Lower lobe of right lung (tissue), 2 donors: ENCODE data around the gene LAD1. TPM values are rescaled to one million over a fixed set of nuclear protein-coding genes. Genes with fewer than 3 reads are reported as not detected.

Source experiments
- ATAC-seq, 2 donors: fragments of 200-7000 bp; cut with Tn5 transposase; one replicate each; pipeline ENCODE4 v1.9.1; 2020 to 2022; ENCODE audit warnings: mild to moderate bottlenecking in 2 of 2, moderate library complexity in 2 of 2
- DNase-seq: peaks from one replicate; pipeline ENCODE4 v3.0.0-alpha.2; 2020
- H3K27ac ChIP-seq: fragments of 200-600 bp; one replicate; pipeline ENCODE4 v1.8.0; 2022
- H3K27me3 ChIP-seq: fragments of 200-600 bp; one replicate; pipeline ENCODE4 v1.8.0; 2022; ENCODE audit warnings: low read depth
- H3K36me3 ChIP-seq: fragments of 200-600 bp; one replicate; pipeline ENCODE4 v1.8.0; 2022; ENCODE audit warnings: mild to moderate bottlenecking
- H3K4me1 ChIP-seq: fragments of 200-600 bp; one replicate; pipeline ENCODE4 v1.8.0; 2022
- H3K4me3 ChIP-seq: fragments of 200-600 bp; one replicate; pipeline ENCODE4 v1.8.0; 2022; ENCODE audit warnings: mild to moderate bottlenecking
- H3K9me3 ChIP-seq: fragments of 200-600 bp; one replicate; pipeline ENCODE4 v1.8.0; 2022
- CTCF ChIP-seq: fragments of 200-600 bp; IDR thresholded peaks from one replicate; pipeline ENCODE4 v1.8.0; 2022; ENCODE audit warnings: antibody characterized with exemption, mild to moderate bottlenecking
- intact Hi-C: fragments of 100-400 bp; cut with DNase I; formaldehyde crosslinking; loops from one replicate; pipeline ENCODE4 v1.11.0; 2022
- total RNA-seq: library from RNA; stranded (reverse); fragmentation: NEBNext Ultra II Directional; extraction: Animal tissue kit (Norgen Biotek cat#: 25700); gene quantifications from one replicate; pipeline ENCODE4 v1.2.1, GENCODE V29; 2021
- donor health status: DM: no; HTN: yes; CAD: no; lungs with severe emphysema.

Gene LAD1
- total RNA-seq, 1 donor from 2014 or later = 35.3 TPM

- H3K4me3 ChIP-seq = no peak overlapping the region
- ATAC-seq (no peak), DNase-seq (no peak)
- no peak overlapping the region for H3K27ac ChIP-seq
- no peak for TF ChIP-seq CTCF
- no peaks in the 10 kb centered on the region for H3K36me3 ChIP-seq
- intact Hi-C loops = no loop called here
- no peaks in the 10 kb centered on the region for H3K27me3 ChIP-seq
- peaks cover 14% of the 10 kb centered on the region for H3K4me1 ChIP-seq
- no peaks in the 10 kb centered on the region for H3K9me3 ChIP-seq
Observed at GRCh38 chr1:201408834-201409200, 9.7 kb upstream of the LAD1 start.

GRCh38 chr1:201408176-201408833 lies 9.2 kb upstream of the LAD1 start:
- ATAC-seq (peak; percentile 76 to 78), DNase-seq (peak; percentile 88)
- TF ChIP-seq CTCF = peak; percentile 93
- no peaks in the 10 kb centered on the region for H3K27me3 ChIP-seq
- no peak overlapping the region for H3K4me3 ChIP-seq
- no peaks in the 10 kb centered on the region for H3K36me3 ChIP-seq
- intact Hi-C loops = no loop called here
- peaks cover 19% of the 10 kb centered on the region for H3K4me1 ChIP-seq
- no peaks in the 10 kb centered on the region for H3K9me3 ChIP-seq
- H3K27ac ChIP-seq = no peak overlapping the region

- intact Hi-C loops = no loop called here
Observed at GRCh38 chr1:201406831-201407406, 7.8 kb upstream of the LAD1 start.

GRCh38 chr1:201405484-201405831 lies 6.3 kb upstream of the LAD1 start:
- Histone ChIP-seq H3K27ac (no peak overlapping the region), H3K4me1 (peaks cover 26% of the 10 kb centered on the region), H3K36me3 (no peaks in the 10 kb centered on the region), H3K4me3 (no peak overlapping the region), H3K9me3 (no peaks in the 10 kb centered on the region), H3K27me3 (no peaks in the 10 kb centered on the region)
- intact Hi-C loops = no loop called here
- DNase-seq = peak; percentile 81
- ATAC-seq = peak; percentile 77 to 78
- TF ChIP-seq CTCF = no peak

More at GRCh38 chr1:201406831-201407406, 7.8 kb upstream of the LAD1 start:
- no peaks in the 10 kb centered on the region for H3K36me3 ChIP-seq
- no peaks in the 10 kb centered on the region for H3K9me3 ChIP-seq
- peaks cover 19% of the 10 kb centered on the region for H3K4me1 ChIP-seq
- DNase-seq (no peak), ATAC-seq (no peak)
- H3K4me3 ChIP-seq = no peak overlapping the region
- H3K27ac ChIP-seq = no peak overlapping the region
- TF ChIP-seq CTCF = no peak
- no peaks in the 10 kb centered on the region for H3K27me3 ChIP-seq

GRCh38 chr1:201404722-201405483 lies 5.8 kb upstream of the LAD1 start:
- intact Hi-C loops = no loop called here
- no peaks in the 10 kb centered on the region for H3K9me3 ChIP-seq
- H3K27ac ChIP-seq = peak overlapping the region; percentile 21
- no peak overlapping the region for H3K4me3 ChIP-seq
- peaks cover 29% of the 10 kb centered on the region for H3K4me1 ChIP-seq
- no peak for TF ChIP-seq CTCF
- DNase-seq (no peak), ATAC-seq (no peak)
- peaks cover 3% of the 10 kb centered on the region for H3K27me3 ChIP-seq
- no peaks in the 10 kb centered on the region for H3K36me3 ChIP-seq
